Mesenchymal stem cell (in vitro differentiated cells and primary cell): ENCODE measurements around the gene CAPN10.

Experiments
- DNase-seq: peaks from one replicate; pipeline ENCODE4 v3.0.0-alpha.2; 2013
- H2AFZ ChIP-seq: one replicate; pipeline ENCODE4 v1.6.1; 2013; ENCODE audit warnings: low read depth, mild to moderate bottlenecking, control low read depth, inconsistent platforms, low read length, moderate library complexity
- H2AK5ac ChIP-seq: 2 replicates; pipeline ENCODE4 v1.6.1; 2013; ENCODE audit warnings: low read length, moderate library complexity, mild to moderate bottlenecking, inconsistent platforms; ENCODE audit not compliant: severe bottlenecking
- H2BK120ac ChIP-seq: one replicate; pipeline ENCODE4 v1.6.1; 2013; ENCODE audit warnings: low read depth, mild to moderate bottlenecking, inconsistent platforms, low read length, moderate library complexity
- H2BK12ac ChIP-seq, 2 experiments: one replicate each; pipeline ENCODE4 v1.6.1; 2013; ENCODE audit warnings: inconsistent platforms in 2 of 2, low read length in 2 of 2, mild to moderate bottlenecking in 2 of 2, moderate library complexity in 2 of 2, control low read depth in 1 of 2
- H2BK15ac ChIP-seq: one replicate; pipeline ENCODE4 v1.6.1; 2013; ENCODE audit warnings: mild to moderate bottlenecking, low read depth, inconsistent platforms; ENCODE audit not compliant: poor library complexity, severe bottlenecking
- H2BK5ac ChIP-seq: 2 replicates; pipeline ENCODE4 v1.6.1; 2013; ENCODE audit warnings: low read depth, mild to moderate bottlenecking, low read length, control low read depth, inconsistent platforms; ENCODE audit not compliant: poor library complexity, severe bottlenecking
- H3K14ac ChIP-seq, 2 experiments: one replicate each; pipeline ENCODE4 v1.6.1; 2013; ENCODE audit warnings: inconsistent platforms in 2 of 2, low read length in 2 of 2, control low read depth in 1 of 2, mild to moderate bottlenecking in 1 of 2, moderate library complexity in 1 of 2
- H3K18ac ChIP-seq, 2 experiments: one replicate each; pipeline ENCODE4 v1.6.1; 2013; ENCODE audit warnings: inconsistent platforms in 2 of 2, low read length in 2 of 2, control low read depth in 1 of 2, low read depth in 1 of 2, mild to moderate bottlenecking in 1 of 2
- H3K23ac ChIP-seq, 2 experiments: one replicate each; pipeline ENCODE4 v1.6.1; 2013; ENCODE audit warnings: inconsistent platforms in 2 of 2, low read length in 2 of 2, mild to moderate bottlenecking in 2 of 2, moderate library complexity in 2 of 2, control low read depth in 1 of 2
- H3K27ac ChIP-seq: 2 replicates; pipeline ENCODE4 v1.5.1; 2013; ENCODE audit warnings: mild to moderate bottlenecking, moderate library complexity, low read length, control low read depth, inconsistent platforms; ENCODE audit not compliant: poor library complexity, severe bottlenecking
- H3K27me3 ChIP-seq, 2 experiments: 2 replicates each; pipeline versions ENCODE4 v1.6.1 to v1.7.0; 2013; ENCODE audit warnings: low read length in 2 of 2, mild to moderate bottlenecking in 2 of 2, moderate library complexity in 2 of 2, control low read depth in 1 of 2, inconsistent platforms in 1 of 2; ENCODE audit not compliant: control insufficient read depth in 1 of 2, insufficient read depth in 1 of 2
- H3K36me3 ChIP-seq, 2 experiments: 2 replicates each; pipeline versions ENCODE4 v1.6.1 to v1.7.0; 2013; ENCODE audit warnings: low read length in 2 of 2, control low read depth in 1 of 2, inconsistent platforms in 1 of 2, low read depth in 1 of 2, mild to moderate bottlenecking in 1 of 2; ENCODE audit not compliant: insufficient read depth in 2 of 2, control insufficient read depth in 1 of 2
- H3K4ac ChIP-seq, 2 experiments: one replicate each; pipeline ENCODE4 v1.6.1; 2013; ENCODE audit warnings: inconsistent platforms in 2 of 2, low read length in 2 of 2, mild to moderate bottlenecking in 2 of 2, moderate library complexity in 2 of 2, control low read depth in 1 of 2, low read depth in 1 of 2
- H3K4me1 ChIP-seq: 2 replicates; pipeline ENCODE4 v1.6.1; 2013; ENCODE audit warnings: low read depth, low read length, control low read depth; ENCODE audit not compliant: control insufficient read depth, insufficient read depth
- H3K4me2 ChIP-seq: 2 replicates; pipeline ENCODE4 v1.6.1; 2013; ENCODE audit warnings: low read length, mild to moderate bottlenecking, inconsistent platforms; ENCODE audit not compliant: poor library complexity, severe bottlenecking
- H3K4me3 ChIP-seq, 2 experiments: 2 replicates each; pipeline versions ENCODE4 v1.5.1 to v1.7.0; 2013; ENCODE audit warnings: low read length in 2 of 2, mild to moderate bottlenecking in 2 of 2, control low read depth in 1 of 2, low read depth in 1 of 2; ENCODE audit not compliant: insufficient read depth in 1 of 2
- H3K79me1 ChIP-seq: replicated peaks from 2 replicates; pipeline ENCODE4 v1.6.1; 2013; ENCODE audit warnings: mild to moderate bottlenecking, control low read depth, low read length, inconsistent platforms; ENCODE audit not compliant: poor library complexity, severe bottlenecking
- H3K9ac ChIP-seq: 2 replicates; pipeline ENCODE4 v1.7.0; 2013; ENCODE audit warnings: mild to moderate bottlenecking, low read length, moderate library complexity
- H3K9me3 ChIP-seq: 2 replicates; pipeline ENCODE4 v1.7.0; 2013; ENCODE audit warnings: mild to moderate bottlenecking, low read length; ENCODE audit not compliant: control insufficient read depth
- H4K8ac ChIP-seq: one replicate; pipeline ENCODE4 v1.6.1; 2013; ENCODE audit warnings: inconsistent platforms, mild to moderate bottlenecking, low read length, moderate library complexity
- H4K91ac ChIP-seq: one replicate; pipeline ENCODE4 v1.6.1; 2013; ENCODE audit warnings: mild to moderate bottlenecking, low read length, inconsistent platforms
- WGBS: methylation state at CpG from one replicate; pipeline ENCODE4 v1.1.7; 2013; ENCODE audit warnings: mixed read lengths; 5-methylcytosine and 5-hydroxymethylcytosine counted together

CAPN10 gene

DNA sequence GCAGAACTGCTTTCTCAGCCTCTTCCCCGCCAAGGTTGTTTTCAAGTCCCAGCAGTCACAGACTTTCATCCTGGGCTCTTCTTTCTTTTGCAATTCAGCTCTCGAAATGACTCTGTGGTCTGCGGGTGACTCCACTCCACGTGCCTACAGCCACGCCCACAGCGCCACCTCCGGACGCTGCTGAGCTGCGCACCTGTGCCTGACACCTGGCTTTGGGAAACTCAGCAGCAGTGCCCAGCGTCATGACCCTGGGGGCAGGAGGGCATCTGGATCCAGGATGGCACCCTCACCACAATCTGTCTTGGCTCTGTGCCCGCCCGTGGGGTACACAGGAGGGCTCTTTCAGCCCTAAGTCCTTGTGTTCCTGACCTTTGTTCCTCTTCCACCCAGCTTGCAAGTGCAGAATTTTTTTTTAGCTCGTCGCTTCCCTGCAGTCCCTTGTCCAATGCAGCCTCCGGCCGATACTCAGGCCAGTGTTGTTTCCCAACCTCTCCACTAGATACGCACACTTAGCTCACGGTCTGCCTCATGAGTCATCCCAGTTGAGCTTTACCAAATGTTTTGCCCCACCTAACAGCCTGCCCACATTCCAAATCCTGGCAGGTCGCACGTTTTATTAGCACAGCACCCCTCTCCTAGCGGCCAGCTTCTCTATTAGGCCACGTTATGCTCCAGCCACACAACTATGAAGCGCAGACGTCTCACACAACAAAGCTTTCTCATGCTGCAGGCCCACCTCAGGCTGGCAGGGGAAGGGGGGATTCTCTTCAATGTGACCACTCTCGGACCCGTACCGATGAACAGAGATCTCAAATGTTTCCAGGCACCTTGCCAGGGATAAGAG, 6.5 kb upstream of the CAPN10 start:
- H3K27me3 ChIP-seq: no peaks in the 10 kb centered on the region
- H3K23ac ChIP-seq: no peak overlapping the region
- no peak overlapping the region for H2AFZ ChIP-seq
- no peak overlapping the region for H2BK5ac ChIP-seq
- H3K36me3 ChIP-seq: peaks cover 47 to 49% of the 10 kb centered on the region in 2 experiments
- no peak overlapping the region for H2BK120ac ChIP-seq
- peak overlapping the region in 1 of 2 experiments; percentile 30 for H3K14ac ChIP-seq
- peak overlapping the region in 1 of 2 experiments; percentile 76 for H2BK12ac ChIP-seq
- peak overlapping the region; percentile 12 for H2AK5ac ChIP-seq
- peak overlapping the region; percentile 65 for H3K9ac ChIP-seq
- H3K4me3 ChIP-seq: peak overlapping the region in 1 of 2 experiments; percentile 40
- 46% methylated on average over 27 of the region's 27 CpGs for WGBS
- peak overlapping the region; percentile 16 for H4K8ac ChIP-seq
- H3K4me1 ChIP-seq: peaks cover 30% of the 10 kb centered on the region
- peak overlapping the region; percentile 22 for H4K91ac ChIP-seq
- H3K4me2 ChIP-seq: peak overlapping the region; percentile 40
- H3K79me1 ChIP-seq: peaks cover 54% of the 10 kb centered on the region
- H3K4ac ChIP-seq: peak overlapping the region in 1 of 2 experiments; percentile 40
- H3K18ac ChIP-seq: no peak overlapping the region
- H3K27ac ChIP-seq: peak overlapping the region; percentile 33
- H3K9me3 ChIP-seq: no peaks in the 10 kb centered on the region
- DNase-seq: peak; percentile 95
- H2BK15ac ChIP-seq: no peak overlapping the region

DNA sequence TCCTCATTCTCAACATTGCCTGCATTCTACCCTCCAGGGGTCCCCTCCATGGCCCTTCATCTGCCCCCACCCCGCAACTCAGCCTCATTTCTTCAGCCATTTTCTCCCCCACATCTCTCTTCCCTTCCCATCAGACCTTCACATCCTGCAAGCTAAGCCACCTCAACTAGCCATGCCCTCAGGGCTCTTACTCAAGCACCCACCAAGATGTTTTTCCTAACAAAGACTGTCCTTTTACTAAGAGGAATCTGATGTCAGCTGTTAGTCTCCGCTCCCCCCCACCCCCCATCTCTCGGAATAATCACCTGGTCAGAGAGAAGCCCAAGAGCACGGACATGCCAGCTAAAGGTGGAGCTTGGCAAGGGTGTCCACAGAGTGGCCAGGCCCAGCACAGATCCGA, 4.7 kb upstream of the CAPN10 start:
- Histone ChIP-seq H3K36me3 (peaks cover 29 to 31% of the 10 kb centered on the region in 2 experiments), H2BK12ac (no peak overlapping the region), H3K18ac (no peak overlapping the region), H3K4ac (no peak overlapping the region), H3K27me3 (no peaks in the 10 kb centered on the region), H4K8ac (no peak overlapping the region), H2BK120ac (no peak overlapping the region), H2BK5ac (no peak overlapping the region), H3K4me2 (no peak overlapping the region), H3K79me1 (peaks cover 42% of the 10 kb centered on the region), H3K4me1 (peaks cover 37% of the 10 kb centered on the region), H2BK15ac (no peak overlapping the region), H4K91ac (no peak overlapping the region), H3K23ac (no peak overlapping the region), H2AK5ac (no peak overlapping the region), H2AFZ (no peak overlapping the region), H3K9ac (no peak overlapping the region), H3K27ac (no peak overlapping the region), H3K9me3 (no peaks in the 10 kb centered on the region), H3K4me3 (no peak overlapping the region), H3K14ac (no peak overlapping the region)
- WGBS: 95% methylated on average over 5 of the region's 5 CpGs
- no peak for DNase-seq

DNA sequence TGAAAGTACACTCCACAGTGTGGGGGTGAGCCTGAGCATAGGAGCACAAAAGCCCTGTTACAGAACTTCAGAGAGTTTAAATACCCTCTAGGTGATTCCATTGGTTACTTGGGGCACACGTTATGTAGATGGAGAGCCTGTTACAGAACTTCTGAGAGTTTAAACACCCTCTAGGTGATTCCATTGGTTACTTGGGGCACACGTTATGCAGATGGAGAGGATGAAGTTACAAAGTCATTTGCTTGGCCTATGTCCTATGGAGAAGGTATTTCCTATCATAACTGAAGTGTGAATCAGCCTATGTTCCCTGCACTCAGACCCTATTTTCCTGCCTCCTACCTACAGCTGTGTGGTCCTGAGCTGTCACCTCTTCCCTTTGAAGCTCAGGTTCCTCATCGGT, 3.8 kb upstream of the CAPN10 start:
- Histone ChIP-seq H3K36me3 (peaks cover 19 to 21% of the 10 kb centered on the region in 2 experiments), H4K8ac (no peak overlapping the region), H2BK120ac (no peak overlapping the region), H3K18ac (no peak overlapping the region), H3K9ac (no peak overlapping the region), H3K23ac (no peak overlapping the region), H3K27me3 (no peaks in the 10 kb centered on the region), H4K91ac (no peak overlapping the region), H3K4me1 (peaks cover 40% of the 10 kb centered on the region), H3K4ac (no peak overlapping the region), H3K14ac (no peak overlapping the region), H2BK15ac (no peak overlapping the region), H3K27ac (no peak overlapping the region), H3K4me2 (no peak overlapping the region), H2AFZ (no peak overlapping the region), H2BK5ac (no peak overlapping the region), H3K4me3 (no peak overlapping the region), H3K9me3 (no peaks in the 10 kb centered on the region), H2AK5ac (no peak overlapping the region), H2BK12ac (no peak overlapping the region), H3K79me1 (peaks cover 33% of the 10 kb centered on the region)
- no peak for DNase-seq
- WGBS: 84% methylated on average over 3 of the region's 3 CpGs

DNA sequence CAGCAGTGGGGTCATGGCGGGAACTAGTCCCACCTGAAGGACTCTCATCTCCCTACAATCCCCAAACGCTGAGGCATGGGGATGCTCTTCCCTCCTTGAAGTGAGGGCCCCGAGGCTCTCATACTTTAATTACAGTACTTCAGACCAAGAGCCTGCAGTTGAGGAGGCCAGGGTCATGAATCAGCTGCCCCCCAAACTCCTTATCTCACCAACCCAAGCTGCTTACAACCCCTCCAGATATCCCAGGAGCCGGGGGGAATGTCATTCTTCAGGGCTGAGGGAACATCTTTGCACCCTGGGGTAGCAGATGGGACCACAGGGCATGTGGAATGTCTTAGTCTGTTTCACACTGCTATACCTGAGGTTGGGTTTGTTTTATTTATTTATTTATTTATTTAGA, 2.8 kb upstream of the CAPN10 start:
- WGBS: 91% methylated on average over 4 of the region's 4 CpGs

More for the DNA sequence above, 2.8 kb upstream of the CAPN10 start:
- Histone ChIP-seq H3K4ac (no peak overlapping the region), H3K9ac (no peak overlapping the region), H3K18ac (no peak overlapping the region), H2BK15ac (no peak overlapping the region), H2AK5ac (no peak overlapping the region), H3K36me3 (peaks cover 10 to 12% of the 10 kb centered on the region in 2 experiments), H4K8ac (no peak overlapping the region), H3K27ac (no peak overlapping the region), H2BK120ac (no peak overlapping the region), H2BK12ac (no peak overlapping the region), H3K4me1 (peaks cover 46% of the 10 kb centered on the region), H3K9me3 (no peaks in the 10 kb centered on the region), H4K91ac (no peak overlapping the region), H3K4me2 (no peak overlapping the region), H3K4me3 (no peak overlapping the region), H3K27me3 (no peaks in the 10 kb centered on the region), H3K23ac (no peak overlapping the region), H3K14ac (no peak overlapping the region), H2BK5ac (no peak overlapping the region), H3K79me1 (peaks cover 27% of the 10 kb centered on the region), H2AFZ (no peak overlapping the region)
- DNase-seq: no peak
